NCI-H345 treated with DMSO at 0.1 percent for 48 hours (cell line): ENCODE results near the gene NFATC2IP.
A peak's percentile ranks its signal among the peaks of the same experiment; 100 is the strongest.
"Not testable (repeated sequence)": the region's sequence is repeated elsewhere in the genome, so short reads cannot be mapped to it uniquely, and the experiment has no call there.

Experiments used
- DNase-seq: peaks from one replicate; lab custom pipeline; 2025; ENCODE audit not compliant: unreplicated experiment; lab: John Stamatoyannopoulos, UW

The NFATC2IP gene

GRCh38 chr16:28964496-28964895 is 13.8 kb downstream of the NFATC2IP start:
- DNase-seq = no peak

GRCh38 chr16:28967156-28967555 is 16.4 kb downstream of the NFATC2IP start:
- DNase-seq = no peak

- not testable (repeated sequence) for DNase-seq
These were observed 19.0 kb downstream of the NFATC2IP start for GRCh38 chr16:28969696-28970095.

GRCh38 chr16:28974007-28974436 is 23.3 kb downstream of the NFATC2IP start:
- DNase-seq = peak; percentile 56

GRCh38 chr16:28974437-28975157 is 23.9 kb downstream of the NFATC2IP start, which contains the start of gene SPNS1:
Gene SPNS1 (plus strand): TSS chr16:28974778. CDS start chr16:28975152, 374 bp downstream.
- peak; percentile 96 for DNase-seq

- no peak for DNase-seq
These were observed 24.4 kb downstream of the NFATC2IP start for GRCh38 chr16:28975158-28975599.

- DNase-seq = peak; percentile 41
These were observed 27.2 kb downstream of the NFATC2IP start for GRCh38 chr16:28977703-28978662.

GRCh38 chr16:28980330-28980729 is 29.6 kb downstream of the NFATC2IP start:
- DNase-seq = not testable (repeated sequence)

- DNase-seq = no peak
These were observed 30.2 kb downstream of the NFATC2IP start for GRCh38 chr16:28980929-28981328.

GRCh38 chr16:28981517-28981916 is 30.8 kb downstream of the NFATC2IP start:
- DNase-seq = no peak

- DNase-seq = no peak
These were observed 31.7 kb downstream of the NFATC2IP start for GRCh38 chr16:28982418-28982817.

GRCh38 chr16:28982949-28983348 is 32.2 kb downstream of the NFATC2IP start:
- DNase-seq = no peak

GRCh38 chr16:28983644-28984043 is 32.9 kb downstream of the NFATC2IP start:
- no peak for DNase-seq

GRCh38 chr16:28984091-28984490 is 33.4 kb downstream of the NFATC2IP start:
- DNase-seq = no peak

- DNase-seq = no peak
These were observed 33.9 kb downstream of the NFATC2IP start, which contains the start of gene LAT for GRCh38 chr16:28984619-28985135. Gene LAT (plus strand): TSS chr16:28985052. CDS start chr16:28985418, 366 bp downstream.

GRCh38 chr16:28985211-28986041 is 34.7 kb downstream of the NFATC2IP start:
- DNase-seq = no peak

GRCh38 chr16:28986046-28986445 is 35.3 kb downstream of the NFATC2IP start:
- DNase-seq = no peak

- no peak for DNase-seq
These were observed 35.8 kb downstream of the NFATC2IP start for GRCh38 chr16:28986492-28986891.

GRCh38 chr16:28987170-28987853 is 36.6 kb downstream of the NFATC2IP start:
- DNase-seq = no peak

GRCh38 chr16:28989363-28989762 is 38.6 kb downstream of the NFATC2IP start:
- DNase-seq = no peak
